Measurements from ENCODE around the gene GAB2. TPM values are rescaled to one million over a fixed set of nuclear protein-coding genes. Genes with fewer than 3 reads are reported as not detected.
A peak's percentile ranks its signal among the peaks of the same experiment; 100 is the strongest.

The GAB2 gene
- total and polyA plus RNA-seq, 2 of the 13 experiments (the other 11 are each of a cell fraction or from before 2014, with no cell fraction given), result 4.1 to 8.6 TPM

DNA sequence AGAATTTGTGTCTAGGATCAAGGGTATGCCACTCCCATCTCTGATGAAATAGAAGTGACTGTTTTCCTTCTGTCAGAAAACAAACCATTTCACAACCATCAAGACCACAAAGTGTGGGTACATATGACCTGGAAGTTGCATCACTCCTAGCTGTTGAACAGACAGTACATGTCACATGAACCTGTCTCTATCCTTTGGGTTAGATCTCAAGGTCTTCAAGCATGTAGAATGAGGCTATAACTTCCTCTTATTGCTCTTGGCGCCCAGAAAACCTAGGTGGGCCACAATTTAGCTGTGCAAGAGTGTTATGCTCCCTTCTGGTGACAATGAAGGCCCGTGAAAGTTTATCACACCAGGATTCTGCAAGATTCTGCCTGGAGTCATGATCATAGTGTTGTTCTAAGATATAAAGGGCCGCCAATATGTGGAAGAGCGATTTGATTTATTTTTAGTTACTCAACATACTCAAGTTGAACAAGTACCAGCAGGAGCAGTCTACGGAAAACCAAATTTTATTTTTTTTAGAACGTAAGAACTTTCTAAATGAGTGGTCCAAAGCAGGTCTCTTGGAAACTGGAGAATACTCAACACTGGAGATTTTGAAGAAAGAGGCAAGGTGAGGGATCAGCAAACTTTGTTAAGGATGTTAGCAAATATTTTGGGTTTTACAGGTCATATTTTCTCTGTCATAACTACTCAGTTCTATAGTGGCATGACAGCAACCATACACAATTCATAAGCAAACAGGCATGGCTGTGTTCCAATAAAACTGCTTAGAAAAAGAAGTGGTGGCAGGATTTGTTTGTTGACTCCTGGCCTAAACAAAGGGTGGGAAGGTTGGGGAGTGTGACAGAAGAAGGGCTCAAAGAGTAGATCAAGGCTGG is 127.1 kb downstream of the GAB2 start (continued):
- TF ChIP-seq, protein P1, sequence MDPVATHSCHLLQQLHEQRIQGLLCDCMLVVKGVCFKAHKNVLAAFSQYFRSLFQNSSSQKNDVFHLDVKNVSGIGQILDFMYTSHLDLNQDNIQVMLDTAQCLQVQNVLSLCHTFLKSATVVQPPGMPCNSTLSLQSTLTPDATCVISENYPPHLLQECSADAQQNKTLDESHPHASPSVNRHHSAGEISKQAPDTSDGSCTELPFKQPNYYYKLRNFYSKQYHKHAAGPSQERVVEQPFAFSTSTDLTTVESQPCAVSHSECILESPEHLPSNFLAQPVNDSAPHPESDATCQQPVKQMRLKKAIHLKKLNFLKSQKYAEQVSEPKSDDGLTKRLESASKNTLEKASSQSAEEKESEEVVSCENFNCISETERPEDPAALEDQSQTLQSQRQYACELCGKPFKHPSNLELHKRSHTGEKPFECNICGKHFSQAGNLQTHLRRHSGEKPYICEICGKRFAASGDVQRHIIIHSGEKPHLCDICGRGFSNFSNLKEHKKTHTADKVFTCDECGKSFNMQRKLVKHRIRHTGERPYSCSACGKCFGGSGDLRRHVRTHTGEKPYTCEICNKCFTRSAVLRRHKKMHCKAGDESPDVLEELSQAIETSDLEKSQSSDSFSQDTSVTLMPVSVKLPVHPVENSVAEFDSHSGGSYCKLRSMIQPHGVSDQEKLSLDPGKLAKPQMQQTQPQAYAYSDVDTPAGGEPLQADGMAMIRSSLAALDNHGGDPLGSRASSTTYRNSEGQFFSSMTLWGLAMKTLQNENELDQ (CRISPR knock-in tag; IDR thresholded peaks at IDR 0.05; ENCODE audit: borderline replicate concordance), result peak; percentile 71; the same call in 1 of the 2 replicates
- TF ChIP-seq TSC22D2 (CRISPR knock-in tag; IDR thresholded peaks at IDR 0.05; ENCODE audit: borderline replicate concordance) (peak; percentile 87), SRSF4 (IDR thresholded peaks at IDR 0.05; ENCODE audit: low read depth, low read length, poor library complexity, severe bottlenecking) (no peak), PLRG1 (conservative IDR thresholded peaks at IDR 0.05) (no peak), ZNF816 (CRISPR knock-in tag; IDR thresholded peaks at IDR 0.05; ENCODE audit: borderline replicate concordance) (no peak; the same call in 1 of the 2 replicates), SMAD1 (CRISPR knock-in tag; IDR thresholded peaks at IDR 0.05; ENCODE audit: borderline replicate concordance, low read depth) (no peak), ZSCAN9 (CRISPR knock-in tag; IDR thresholded peaks at IDR 0.05; ENCODE audit: borderline replicate concordance) (peak; percentile 94), PAF1 (CRISPR knock-in tag; IDR thresholded peaks at IDR 0.05) (no peak), MBD4 (IDR thresholded peaks at IDR 0.05; ENCODE audit: borderline replicate concordance, low read length) (0 out of 2 replicates have a peak, but pooled peaks have one; percentile 65), SMAD9 (CRISPR knock-in tag; IDR thresholded peaks at IDR 0.05) (no peak), BHLHE40 (IDR thresholded peaks at IDR 0.05; ENCODE audit: low read length) (peak; percentile 32; the same call in 1 of the 2 replicates), POLR2AphosphoS2 (IDR thresholded peaks at IDR 0.05; ENCODE audit: low read depth, low read length) (no peak), ZNF879 (CRISPR knock-in tag; IDR thresholded peaks at IDR 0.05) (no peak), ZBTB38 (CRISPR knock-in tag; IDR thresholded peaks at IDR 0.05) (no peak; the same call in 1 of the 2 replicates)
- TF ChIP-seq, protein P2, sequence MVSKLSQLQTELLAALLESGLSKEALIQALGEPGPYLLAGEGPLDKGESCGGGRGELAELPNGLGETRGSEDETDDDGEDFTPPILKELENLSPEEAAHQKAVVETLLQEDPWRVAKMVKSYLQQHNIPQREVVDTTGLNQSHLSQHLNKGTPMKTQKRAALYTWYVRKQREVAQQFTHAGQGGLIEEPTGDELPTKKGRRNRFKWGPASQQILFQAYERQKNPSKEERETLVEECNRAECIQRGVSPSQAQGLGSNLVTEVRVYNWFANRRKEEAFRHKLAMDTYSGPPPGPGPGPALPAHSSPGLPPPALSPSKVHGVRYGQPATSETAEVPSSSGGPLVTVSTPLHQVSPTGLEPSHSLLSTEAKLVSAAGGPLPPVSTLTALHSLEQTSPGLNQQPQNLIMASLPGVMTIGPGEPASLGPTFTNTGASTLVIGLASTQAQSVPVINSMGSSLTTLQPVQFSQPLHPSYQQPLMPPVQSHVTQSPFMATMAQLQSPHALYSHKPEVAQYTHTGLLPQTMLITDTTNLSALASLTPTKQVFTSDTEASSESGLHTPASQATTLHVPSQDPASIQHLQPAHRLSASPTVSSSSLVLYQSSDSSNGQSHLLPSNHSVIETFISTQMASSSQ (IDR thresholded peaks at IDR 0.05; ENCODE audit: low read depth), result peak; percentile 73
- TF ChIP-seq, protein P2 (CRISPR knock-in tag; IDR thresholded peaks at IDR 0.05; ENCODE audit: borderline replicate concordance), result peak; percentile 86; the same call in 1 of the 2 replicates
- TF ChIP-seq, protein P3, sequence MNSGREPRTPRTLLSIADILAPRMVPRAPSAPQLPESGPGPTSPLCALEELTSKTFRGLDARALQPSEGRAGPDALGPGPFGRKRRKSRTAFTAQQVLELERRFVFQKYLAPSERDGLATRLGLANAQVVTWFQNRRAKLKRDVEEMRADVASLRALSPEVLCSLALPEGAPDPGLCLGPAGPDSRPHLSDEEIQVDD (CRISPR knock-in tag; IDR thresholded peaks at IDR 0.05; ENCODE audit: borderline replicate concordance), result no peak
- TF ChIP-seq, protein P4, sequence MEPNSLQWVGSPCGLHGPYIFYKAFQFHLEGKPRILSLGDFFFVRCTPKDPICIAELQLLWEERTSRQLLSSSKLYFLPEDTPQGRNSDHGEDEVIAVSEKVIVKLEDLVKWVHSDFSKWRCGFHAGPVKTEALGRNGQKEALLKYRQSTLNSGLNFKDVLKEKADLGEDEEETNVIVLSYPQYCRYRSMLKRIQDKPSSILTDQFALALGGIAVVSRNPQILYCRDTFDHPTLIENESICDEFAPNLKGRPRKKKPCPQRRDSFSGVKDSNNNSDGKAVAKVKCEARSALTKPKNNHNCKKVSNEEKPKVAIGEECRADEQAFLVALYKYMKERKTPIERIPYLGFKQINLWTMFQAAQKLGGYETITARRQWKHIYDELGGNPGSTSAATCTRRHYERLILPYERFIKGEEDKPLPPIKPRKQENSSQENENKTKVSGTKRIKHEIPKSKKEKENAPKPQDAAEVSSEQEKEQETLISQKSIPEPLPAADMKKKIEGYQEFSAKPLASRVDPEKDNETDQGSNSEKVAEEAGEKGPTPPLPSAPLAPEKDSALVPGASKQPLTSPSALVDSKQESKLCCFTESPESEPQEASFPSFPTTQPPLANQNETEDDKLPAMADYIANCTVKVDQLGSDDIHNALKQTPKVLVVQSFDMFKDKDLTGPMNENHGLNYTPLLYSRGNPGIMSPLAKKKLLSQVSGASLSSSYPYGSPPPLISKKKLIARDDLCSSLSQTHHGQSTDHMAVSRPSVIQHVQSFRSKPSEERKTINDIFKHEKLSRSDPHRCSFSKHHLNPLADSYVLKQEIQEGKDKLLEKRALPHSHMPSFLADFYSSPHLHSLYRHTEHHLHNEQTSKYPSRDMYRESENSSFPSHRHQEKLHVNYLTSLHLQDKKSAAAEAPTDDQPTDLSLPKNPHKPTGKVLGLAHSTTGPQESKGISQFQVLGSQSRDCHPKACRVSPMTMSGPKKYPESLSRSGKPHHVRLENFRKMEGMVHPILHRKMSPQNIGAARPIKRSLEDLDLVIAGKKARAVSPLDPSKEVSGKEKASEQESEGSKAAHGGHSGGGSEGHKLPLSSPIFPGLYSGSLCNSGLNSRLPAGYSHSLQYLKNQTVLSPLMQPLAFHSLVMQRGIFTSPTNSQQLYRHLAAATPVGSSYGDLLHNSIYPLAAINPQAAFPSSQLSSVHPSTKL (CRISPR knock-in tag; IDR thresholded peaks at IDR 0.05), result peak; percentile 100
